OCI-LY7 (cell line): ENCODE data around the gene LAX1. TPM values are rescaled to one million over a fixed set of nuclear protein-coding genes. Genes with fewer than 3 reads are reported as not detected.
"Not testable (repeated sequence)": the region's sequence is repeated elsewhere in the genome, so short reads cannot be mapped to it uniquely, and the experiment has no call there.

Experiments used
- BruUV-seq: library from RNA; stranded (reverse); fragments of 400-500 nt; replicated peaks from 2 replicates; lab custom pipeline; 2021; lab: Mats Ljungman, UMichigan
- CTCF ChIA-PET: fragments of 300-600 bp; sonication (Branson Sonifier 250); formaldehyde crosslinking; loops from one replicate; lab custom pipeline; 2022; ENCODE audit warnings: antibody characterized with exemption; ENCODE audit not compliant: unreplicated experiment; lab: Charles Lee
- POLR2A ChIA-PET: fragments of 300-600 bp; sonication (Branson Sonifier 250); formaldehyde crosslinking; loops from one replicate; lab custom pipeline; 2022; ENCODE audit warnings: antibody characterized with exemption; lab: Charles Lee
- DNase-seq: peaks from one replicate; pipeline ENCODE4 v3.0.0-alpha.2; 2015; ENCODE audit warnings: low spot score
- H2AFZ ChIP-seq: fragments of 200-600 bp; sonication (generic), shearing (Covaris generic); 2 replicates; pipeline ENCODE4 v1.6.1; 2014; ENCODE audit warnings: mild to moderate bottlenecking, antibody characterized with exemption, low read length, moderate library complexity
- H3K27ac ChIP-seq: fragments of 200-600 bp; sonication (generic); 2 replicates; pipeline ENCODE4 v1.5.1; 2014; ENCODE audit warnings: mixed run types, low read depth, mild to moderate bottlenecking, moderate library complexity, low read length, inconsistent platforms; ENCODE audit not compliant: poor library complexity, severe bottlenecking
- H3K36me3 ChIP-seq: fragments of 200-600 bp; sonication (generic); 2 replicates; pipeline ENCODE4 v1.6.1; 2014; ENCODE audit warnings: mild to moderate bottlenecking, antibody characterized with exemption, low read length, moderate library complexity, mixed read lengths; ENCODE audit not compliant: insufficient read depth
- H3K4me1 ChIP-seq: fragments of 200-600 bp; sonication (generic); 2 replicates; pipeline ENCODE4 v1.5.1; 2014; ENCODE audit warnings: mild to moderate bottlenecking, low read length; ENCODE audit not compliant: insufficient read depth, poor library complexity, severe bottlenecking
- H3K4me2 ChIP-seq: fragments of 200-600 bp; sonication (generic); 2 replicates; pipeline ENCODE4 v1.6.1; 2014; ENCODE audit warnings: mild to moderate bottlenecking, low read length
- H3K4me3 ChIP-seq: fragments of 200-600 bp; sonication (generic); 2 replicates; pipeline ENCODE4 v1.5.1; 2014; ENCODE audit warnings: mild to moderate bottlenecking, low read depth, low read length; ENCODE audit not compliant: poor library complexity, severe bottlenecking
- H3K79me2 ChIP-seq: fragments of 200-600 bp; sonication (generic); 2 replicates; pipeline ENCODE4 v1.6.1; 2016; ENCODE audit warnings: low read depth, mild to moderate bottlenecking, low read length, moderate library complexity, mixed read lengths; ENCODE audit not compliant: insufficient read depth
- H3K9me2 ChIP-seq: fragments of 200-600 bp; sonication (generic); 2 replicates; pipeline ENCODE4 v1.6.1; 2016; ENCODE audit warnings: mild to moderate bottlenecking, low read length, mixed read lengths; ENCODE audit not compliant: insufficient read depth
- H3K9me3 ChIP-seq: fragments of 200-600 bp; sonication (generic); 2 replicates; pipeline ENCODE4 v1.6.1; 2014; ENCODE audit warnings: mild to moderate bottlenecking, mixed run types, low read length, mixed read lengths
- H4K20me1 ChIP-seq: fragments of 200-600 bp; sonication (generic); 2 replicates; pipeline ENCODE4 v1.6.1; 2014; ENCODE audit warnings: mild to moderate bottlenecking, antibody characterized with exemption, low read length, moderate library complexity, mixed read lengths; ENCODE audit not compliant: insufficient read depth
- EZH2phosphoT487 ChIP-seq: fragments of 200-600 bp; sonication (generic); IDR thresholded peaks from 2 replicates; pipeline ENCODE4 v1.6.1; 2018; ENCODE audit warnings: low read depth, borderline replicate concordance, mild to moderate bottlenecking, mixed run types, antibody characterized with exemption, low read length, moderate library complexity, mixed read lengths
- intact Hi-C: fragments of 100-400 bp; cut with micrococcal nuclease; formaldehyde crosslinking; loops from one replicate; pipeline ENCODE4 v1.10.0; 2022; ENCODE audit not compliant: unreplicated experiment
- total RNA-seq, 2 experiments: library from RNA; depleted of rRNA in 1 of 2; stranded (reverse); fragments of >200 nt in 1 of 2; shearing (Covaris generic) in 1 of 2; gene quantifications; 2 replicates each; pipeline ENCODE4 v1.2.3, GENCODE V29; 2014 to 2022
- TF ChIP-seq, protein P1 (sequence below): fragments of 200-600 bp; sonication (generic); conservative IDR thresholded peaks from 2 replicates; pipeline ENCODE4 v1.5.1; 2014; ENCODE audit warnings: mild to moderate bottlenecking, antibody characterized with exemption, low read length, moderate library complexity, mixed read lengths

Gene LAX1
- total RNA-seq, 2 experiments from 2014 or later, result 20.3 to 63.8 TPM

DNA sequence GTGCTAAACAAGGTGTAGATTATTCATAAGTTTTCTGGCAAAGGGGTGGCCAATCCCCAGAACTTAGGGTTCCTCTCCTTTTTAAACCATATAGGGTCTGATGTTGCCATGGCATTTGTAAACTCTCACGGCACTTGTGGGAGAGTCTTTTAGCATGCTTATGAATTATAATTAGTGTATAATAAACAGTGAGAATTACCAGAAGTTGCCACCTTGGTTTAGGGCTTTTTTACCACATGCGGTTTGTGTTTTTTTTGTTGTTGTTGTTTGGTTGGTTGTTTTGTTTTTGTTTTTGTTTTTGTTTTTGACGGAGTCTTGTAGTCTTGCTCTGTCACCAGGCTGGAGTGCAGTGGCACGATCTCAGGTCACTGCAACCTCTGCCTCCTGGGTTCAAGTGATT lies 8.9 kb upstream of the LAX1 start:
- H3K9me2 ChIP-seq, result no peaks in the 10 kb centered on the region
- H3K36me3 ChIP-seq, result no peaks in the 10 kb centered on the region
- TF ChIP-seq EZH2phosphoT487, result no peak
- TF ChIP-seq, protein P1, sequence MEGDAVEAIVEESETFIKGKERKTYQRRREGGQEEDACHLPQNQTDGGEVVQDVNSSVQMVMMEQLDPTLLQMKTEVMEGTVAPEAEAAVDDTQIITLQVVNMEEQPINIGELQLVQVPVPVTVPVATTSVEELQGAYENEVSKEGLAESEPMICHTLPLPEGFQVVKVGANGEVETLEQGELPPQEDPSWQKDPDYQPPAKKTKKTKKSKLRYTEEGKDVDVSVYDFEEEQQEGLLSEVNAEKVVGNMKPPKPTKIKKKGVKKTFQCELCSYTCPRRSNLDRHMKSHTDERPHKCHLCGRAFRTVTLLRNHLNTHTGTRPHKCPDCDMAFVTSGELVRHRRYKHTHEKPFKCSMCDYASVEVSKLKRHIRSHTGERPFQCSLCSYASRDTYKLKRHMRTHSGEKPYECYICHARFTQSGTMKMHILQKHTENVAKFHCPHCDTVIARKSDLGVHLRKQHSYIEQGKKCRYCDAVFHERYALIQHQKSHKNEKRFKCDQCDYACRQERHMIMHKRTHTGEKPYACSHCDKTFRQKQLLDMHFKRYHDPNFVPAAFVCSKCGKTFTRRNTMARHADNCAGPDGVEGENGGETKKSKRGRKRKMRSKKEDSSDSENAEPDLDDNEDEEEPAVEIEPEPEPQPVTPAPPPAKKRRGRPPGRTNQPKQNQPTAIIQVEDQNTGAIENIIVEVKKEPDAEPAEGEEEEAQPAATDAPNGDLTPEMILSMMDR, result no peak
- no peaks in the 10 kb centered on the region for H4K20me1 ChIP-seq
- H3K4me3 ChIP-seq, result peak overlapping the region; percentile 36
- H3K27ac ChIP-seq, result peak overlapping the region; percentile 98
- H2AFZ ChIP-seq, result peak overlapping the region; percentile 89
- ChIA-PET POLR2A (interaction anchor here (0.6 to 8.9 kb wide), 4 partner anchors 9 to 810 kb away, joined by 4 to 84 read pairs (median 38); partner anchors contain the start of gene LAX1), CTCF (interaction anchor here (0.6 kb wide), 1 partner anchor 937 kb away, joined by 3 read pairs; no protein-coding TSS in a partner anchor)
- BruUV-seq, result no TSS peak
- H3K4me1 ChIP-seq, result peaks cover 76% of the 10 kb centered on the region
- peak overlapping the region; percentile 81 for H3K4me2 ChIP-seq
- H3K79me2 ChIP-seq, result no peaks in the 10 kb centered on the region; the same call in 1 of the 2 replicates
- intact Hi-C loops, result no loop called here
- H3K9me3 ChIP-seq, result no peaks in the 10 kb centered on the region; the same call in 1 of the 2 replicates
- DNase-seq, result no peak

DNA sequence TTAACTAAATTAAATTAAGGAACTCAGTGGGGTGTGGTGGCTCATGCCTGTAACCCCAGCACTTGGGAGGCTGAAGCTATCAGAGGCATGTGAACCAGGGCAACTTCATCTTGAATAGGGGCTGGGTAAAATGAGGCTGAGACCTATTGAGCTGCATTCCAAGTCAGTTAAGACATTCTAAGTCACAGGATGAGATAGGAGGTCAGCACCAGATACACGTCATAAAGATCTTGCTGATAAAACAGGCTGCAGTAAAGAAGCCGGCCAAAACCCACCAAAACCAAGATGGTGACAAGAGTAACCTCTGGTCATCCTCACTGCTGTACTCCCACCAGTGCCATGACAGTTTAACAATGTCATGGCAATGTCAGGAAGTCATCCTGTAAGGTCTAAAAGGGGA lies 6.2 kb upstream of the LAX1 start:
- CTCF ChIA-PET, H3K9me3 ChIP-seq, H3K79me2 ChIP-seq, H3K9me2 ChIP-seq, intact Hi-C loops, BruUV-seq, H3K4me3 ChIP-seq, H3K36me3 ChIP-seq, DNase-seq, H4K20me1 ChIP-seq: not testable (repeated sequence)
- Histone ChIP-seq H3K4me1 (peaks cover 73% of the 10 kb centered on the region), H2AFZ (peak overlapping the region; percentile 63; the same call in 1 of the 2 replicates), H3K4me2 (peak overlapping the region; percentile 55), H3K27ac (peak overlapping the region; percentile 52)
- POLR2A ChIA-PET, result interaction anchor here (8.9 kb wide), 1 partner anchor 18 kb away, joined by 70 read pairs; no protein-coding TSS in a partner anchor

GRCh38 chr1:203760506-203760905 lies 4.5 kb upstream of the LAX1 start:
- Histone ChIP-seq H3K9me2 (no peaks in the 10 kb centered on the region), H3K27ac (peak overlapping the region; percentile 52), H3K9me3 (no peaks in the 10 kb centered on the region; the same call in 1 of the 2 replicates), H3K79me2 (peaks cover 4% of the 10 kb centered on the region), H3K4me3 (no peak overlapping the region), H2AFZ (peak overlapping the region; percentile 86), H3K36me3 (no peaks in the 10 kb centered on the region), H4K20me1 (no peaks in the 10 kb centered on the region), H3K4me2 (peak overlapping the region; percentile 55), H3K4me1 (peaks cover 66% of the 10 kb centered on the region)
- ChIA-PET POLR2A (interaction anchor here (0.8 to 1.0 kb wide), 3 partner anchors 11 to 57 kb away, joined by 3 to 6 read pairs (median 5); no protein-coding TSS in a partner anchor), CTCF (no interaction called here)
- no TSS peak for BruUV-seq
- no peak for DNase-seq
- intact Hi-C loops, result loop anchor here (10.0 kb wide), 1 partner anchor 764 kb away; no protein-coding TSS in a partner anchor
- TF ChIP-seq EZH2phosphoT487, result no peak
- TF ChIP-seq, protein P1, result no peak

DNA sequence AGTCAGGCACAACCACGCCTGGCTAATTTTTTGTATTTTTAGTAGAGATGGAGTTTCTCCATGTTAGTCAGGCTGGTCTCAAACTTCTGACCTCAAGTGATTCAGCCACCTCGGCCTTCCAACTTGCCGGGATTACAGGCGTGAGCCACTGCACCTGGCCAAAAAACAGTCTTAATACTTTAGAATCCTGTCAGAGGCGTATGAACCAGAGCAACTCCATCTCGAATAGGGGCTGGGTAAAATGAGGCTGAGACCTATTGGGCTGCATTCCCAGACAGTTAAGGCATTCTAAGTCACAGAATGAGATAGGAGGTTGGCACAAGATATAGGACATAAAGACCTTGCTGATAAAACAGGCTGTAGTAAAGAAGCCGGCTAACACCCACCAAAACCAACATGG lies 3.0 kb upstream of the LAX1 start:
- H3K9me3 ChIP-seq, H3K4me2 ChIP-seq, CTCF ChIA-PET, H4K20me1 ChIP-seq, H3K4me3 ChIP-seq, H3K9me2 ChIP-seq, BruUV-seq, DNase-seq, H3K36me3 ChIP-seq: not testable (repeated sequence)
- POLR2A ChIA-PET, result interaction anchor here (1.0 to 1.1 kb wide), 2 partner anchors 18 to 20 kb away, joined by 3 read pairs; no protein-coding TSS in a partner anchor
- Histone ChIP-seq H3K27ac (peak overlapping the region; percentile 25), H3K79me2 (peaks cover 19% of the 10 kb centered on the region), H3K4me1 (peaks cover 53% of the 10 kb centered on the region), H2AFZ (peak overlapping the region; percentile 32; the same call in 1 of the 2 replicates)
- intact Hi-C loops, result loop anchor here (10.0 kb wide), 1 partner anchor 763 kb away; no protein-coding TSS in a partner anchor
